GM18517 (cell line): Measurements from ENCODE around the gene SH3BGRL2.
"Not testable (repeated sequence)": the region's sequence is repeated elsewhere in the genome, so short reads cannot be mapped to it uniquely, and the experiment has no call there.

Source experiments
- ATAC-seq: cut with Tn5 transposase; IDR thresholded peaks from one replicate; pipeline ENCODE4 v1.9.1; 2021; ENCODE audit warnings: mild to moderate bottlenecking, moderate library complexity; ENCODE audit not compliant: unreplicated experiment

Gene SH3BGRL2

DNA sequence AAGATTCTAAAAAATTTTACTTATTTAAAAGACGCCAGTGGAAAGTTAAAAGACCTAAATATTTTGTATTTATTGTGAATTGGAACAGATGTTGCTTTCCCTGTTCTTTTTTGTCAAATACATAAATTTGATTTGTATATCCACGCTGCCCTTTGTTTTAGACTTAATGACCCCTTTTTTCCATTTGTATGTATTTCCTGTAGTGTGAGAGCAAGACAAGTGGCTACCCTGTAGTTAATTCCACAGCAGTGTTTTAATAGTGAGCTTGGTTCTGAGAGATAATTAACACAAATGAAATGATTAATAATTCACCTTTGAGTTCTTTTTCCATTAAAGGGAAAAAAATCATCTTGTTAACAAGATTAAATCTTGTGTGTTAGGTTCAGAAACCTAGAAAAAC lies 16.6 kb downstream of the SH3BGRL2 start:
- ATAC-seq: no peak

DNA sequence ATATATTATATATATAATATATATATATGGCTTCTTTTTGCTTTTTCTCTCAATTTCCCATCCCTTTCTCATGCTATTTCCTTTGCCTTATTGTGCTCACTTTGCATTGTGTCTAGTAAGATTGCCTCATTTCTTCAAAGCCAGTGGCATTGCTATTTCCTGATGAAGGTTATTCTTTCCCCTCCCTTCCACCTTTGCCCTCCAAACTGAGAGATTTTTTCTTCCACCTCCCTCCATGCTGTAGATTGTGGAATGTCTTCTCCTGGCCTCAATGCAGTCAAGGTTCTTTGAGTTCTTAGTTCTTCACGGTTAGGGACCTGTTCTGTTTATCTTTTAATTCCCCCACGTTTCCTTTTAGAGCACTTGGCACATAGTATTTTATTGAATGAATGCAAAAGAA lies 17.2 kb downstream of the SH3BGRL2 start:
- ATAC-seq: no peak

DNA sequence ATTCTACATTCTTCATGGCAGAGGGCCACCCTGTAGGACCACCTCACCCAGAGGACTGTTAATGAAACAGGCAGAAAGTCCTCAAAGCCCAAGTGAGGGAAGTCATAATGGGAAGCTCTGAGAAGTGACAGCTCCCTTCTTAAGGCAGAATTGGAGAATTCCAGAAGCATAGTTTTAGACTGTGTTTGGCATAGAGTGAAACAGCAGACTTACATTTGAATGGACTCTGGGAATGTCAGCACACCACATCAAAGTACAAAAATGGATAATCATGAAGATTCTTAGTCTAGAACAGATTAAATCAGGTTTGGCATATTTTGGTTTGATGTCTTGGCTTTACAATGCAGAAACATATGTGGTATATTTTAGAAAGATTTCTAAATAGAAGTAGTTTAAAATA lies 17.9 kb downstream of the SH3BGRL2 start:
- no peak for ATAC-seq

DNA sequence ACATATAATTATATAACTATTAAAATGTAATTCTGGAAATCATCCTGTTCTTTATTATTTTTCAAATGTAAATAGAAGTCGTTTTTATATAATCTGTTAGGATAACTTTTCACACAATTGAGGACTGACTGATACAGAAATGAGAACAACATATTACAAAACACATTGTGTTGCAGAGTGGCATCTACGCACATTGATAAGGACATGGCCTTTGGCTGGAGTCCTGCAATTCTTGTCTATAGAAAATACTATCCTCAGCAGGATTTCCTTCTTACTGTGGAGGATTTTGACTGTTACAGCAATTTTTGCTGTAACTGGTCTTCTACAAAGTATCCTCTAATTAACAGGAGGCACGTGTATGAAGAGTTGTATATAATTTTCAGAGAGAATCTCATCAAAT lies 19.8 kb downstream of the SH3BGRL2 start:
- no peak for ATAC-seq

DNA sequence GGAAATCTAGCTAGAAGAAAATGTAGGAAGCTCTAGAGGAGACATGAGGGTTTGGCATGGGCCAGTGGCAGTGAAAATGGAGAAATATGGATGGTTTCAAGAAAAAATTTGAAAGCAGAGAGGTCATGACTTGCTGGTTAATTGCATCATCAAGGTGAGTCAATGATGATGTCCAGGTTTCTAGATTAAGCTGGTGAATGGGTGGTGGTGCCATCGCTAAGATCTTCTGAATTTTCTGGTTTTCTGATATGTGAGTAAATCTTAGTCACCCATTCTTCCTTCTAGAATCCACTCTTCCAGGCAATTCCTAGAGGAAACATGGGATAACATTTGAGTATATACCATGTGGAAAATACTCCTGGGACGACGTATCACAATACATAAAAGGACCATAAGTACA lies 25.0 kb downstream of the SH3BGRL2 start:
- no peak for ATAC-seq

DNA sequence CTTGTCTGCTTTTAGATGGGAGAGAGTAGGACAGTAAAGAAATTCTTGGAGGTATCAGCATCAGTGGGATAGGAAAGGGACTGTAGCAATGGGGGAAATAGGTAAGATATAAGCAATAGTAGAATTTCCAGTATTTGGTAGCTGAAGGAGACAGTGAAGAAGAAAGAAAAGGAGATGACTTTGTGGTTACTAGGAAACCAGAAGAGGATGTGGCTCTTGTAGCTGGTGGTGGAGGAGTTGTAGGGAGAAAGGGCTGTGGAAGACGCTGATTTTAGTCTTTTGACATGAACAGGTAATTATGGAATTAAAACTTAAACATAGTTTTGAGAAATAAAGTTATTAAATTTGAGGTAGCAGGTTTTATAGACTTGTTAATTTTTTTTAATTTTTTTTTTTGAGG lies 26.1 kb downstream of the SH3BGRL2 start:
- no peak for ATAC-seq

DNA sequence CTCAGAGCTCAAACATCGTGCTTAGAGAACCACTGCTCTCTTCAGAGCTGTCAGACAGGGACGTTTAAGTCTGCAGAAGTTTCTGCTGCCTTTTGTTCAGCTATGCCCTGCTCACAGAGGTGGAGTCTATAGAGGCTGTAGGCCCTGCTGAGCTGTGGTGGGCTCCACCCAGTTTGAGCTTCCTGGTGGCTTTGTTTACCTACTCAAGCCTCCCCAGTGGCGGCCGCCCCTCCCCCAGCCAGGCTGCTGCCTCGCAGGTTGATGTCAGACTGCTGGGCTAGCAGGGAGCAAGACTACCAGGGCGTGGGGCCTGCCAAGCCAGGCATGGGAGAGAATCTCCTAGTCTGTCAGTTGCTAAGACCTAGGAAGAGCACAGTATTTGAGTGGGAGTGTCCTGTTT lies 32.5 kb downstream of the SH3BGRL2 start:
- not testable (repeated sequence) for ATAC-seq

DNA sequence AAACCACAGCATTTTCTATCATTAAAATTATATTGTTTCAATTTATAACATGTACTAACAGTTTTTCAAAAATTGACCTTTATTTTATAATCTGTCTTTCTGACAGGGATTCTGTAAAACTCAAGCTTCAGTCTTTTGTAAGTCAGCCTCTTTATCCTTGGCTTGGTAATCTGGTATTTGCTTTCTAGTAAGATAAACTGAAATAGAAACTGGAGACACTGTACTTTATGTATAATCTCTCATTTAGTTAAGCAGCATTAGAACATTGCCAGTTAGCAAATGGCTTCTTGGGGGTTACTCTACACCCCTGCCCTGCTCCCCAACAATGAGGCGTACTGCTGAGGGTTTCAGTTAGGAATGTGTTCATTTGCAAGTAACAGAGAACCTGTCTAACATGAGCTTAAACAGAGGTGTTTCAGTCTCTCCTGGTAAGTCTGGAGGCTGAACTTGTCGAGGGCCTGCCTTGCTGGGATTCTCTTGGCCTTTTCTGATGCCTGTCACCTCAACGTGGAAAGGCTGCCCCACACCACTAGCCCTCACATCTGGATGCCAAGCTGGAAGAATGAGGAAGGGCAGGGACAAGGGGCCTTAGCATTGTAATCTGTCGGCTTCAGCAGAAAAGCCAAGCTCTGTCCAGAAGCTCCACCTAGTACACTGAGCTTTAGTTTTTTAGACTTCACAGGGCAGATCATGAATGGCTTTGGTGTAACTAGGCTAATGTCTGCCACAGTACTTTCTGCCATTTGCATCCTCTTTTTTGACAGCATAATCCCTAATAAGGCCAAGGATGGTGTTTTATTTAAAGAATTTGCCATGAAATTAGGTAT lies 34.8 kb downstream of the SH3BGRL2 start:
- no peak for ATAC-seq

DNA sequence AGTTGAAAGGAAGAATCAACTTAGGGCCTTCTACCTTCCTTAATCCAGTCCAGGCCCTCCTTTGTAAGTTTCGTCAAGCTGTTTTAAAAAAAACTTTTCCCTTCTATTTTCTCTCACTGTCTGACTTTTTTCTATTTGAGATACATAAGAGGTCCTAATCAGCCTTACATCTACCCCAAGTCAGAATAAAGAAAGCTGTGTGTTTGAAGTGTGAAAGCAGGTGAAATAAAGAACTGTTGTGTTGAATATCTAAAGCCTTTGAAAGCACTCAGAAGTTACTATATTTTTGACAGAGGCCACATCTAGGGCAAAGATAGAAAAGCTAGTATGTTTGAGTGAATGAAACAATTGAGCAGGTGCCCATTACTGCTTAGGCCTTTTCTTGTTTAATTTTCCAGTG lies 35.5 kb downstream of the SH3BGRL2 start:
- no peak for ATAC-seq

DNA sequence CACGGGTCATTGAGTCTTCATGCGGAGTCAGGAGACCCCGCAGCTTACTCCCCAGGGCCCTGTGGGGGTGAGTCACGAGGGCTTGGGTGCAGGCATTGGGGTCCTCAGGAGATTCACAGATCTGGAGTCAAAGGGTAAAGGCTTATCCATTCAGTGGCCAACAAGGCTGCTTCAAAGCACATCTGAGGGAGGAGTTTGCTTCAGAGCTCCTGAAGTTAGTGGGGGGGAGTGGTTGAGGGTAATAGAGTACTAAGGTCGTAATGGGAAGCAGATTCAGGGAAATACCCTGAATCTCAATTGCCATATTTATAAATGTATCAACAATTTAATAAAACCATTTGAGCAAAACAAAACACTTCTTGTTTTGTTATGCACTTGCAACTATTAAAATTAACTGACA lies 37.3 kb downstream of the SH3BGRL2 start:
- no peak for ATAC-seq

DNA sequence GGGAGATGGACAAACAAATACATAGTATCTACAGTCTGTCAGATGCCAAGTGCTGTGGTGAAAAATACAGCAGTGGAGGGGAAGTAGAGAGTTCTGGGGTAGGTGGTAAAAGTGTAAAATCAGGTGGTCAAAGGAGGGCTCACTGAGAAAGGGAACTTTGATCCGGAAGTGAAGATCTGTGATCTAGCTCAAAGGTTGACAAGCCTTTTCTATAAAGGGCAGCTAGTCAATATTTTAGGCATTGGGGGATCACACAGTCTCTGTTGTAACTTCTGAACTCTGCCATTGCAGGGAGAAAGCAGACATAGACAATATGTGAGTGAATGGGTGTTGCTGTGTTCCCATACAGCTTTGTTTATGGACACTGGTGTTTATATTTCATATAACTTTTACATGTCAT lies 38.6 kb downstream of the SH3BGRL2 start:
- no peak for ATAC-seq

DNA sequence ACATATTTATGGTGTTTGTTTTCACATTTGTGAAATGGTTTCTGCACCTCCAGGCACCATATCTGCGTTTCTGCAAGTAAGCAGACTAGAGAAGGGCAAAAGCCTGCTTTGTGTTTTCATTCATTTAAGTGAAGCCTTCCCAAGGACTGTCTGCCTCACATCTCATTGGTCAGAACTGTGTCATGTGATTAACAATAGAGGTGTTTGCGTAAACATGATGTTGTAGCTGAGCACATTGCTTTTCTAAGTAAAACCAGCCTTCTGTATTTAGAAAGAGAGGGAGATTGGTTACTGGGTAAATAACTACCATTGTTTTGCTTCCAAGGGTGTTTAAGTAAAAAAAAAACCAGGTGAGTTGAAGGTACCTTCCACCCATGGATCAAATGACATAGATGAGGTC lies 39.7 kb downstream of the SH3BGRL2 start:
- ATAC-seq: no peak

DNA sequence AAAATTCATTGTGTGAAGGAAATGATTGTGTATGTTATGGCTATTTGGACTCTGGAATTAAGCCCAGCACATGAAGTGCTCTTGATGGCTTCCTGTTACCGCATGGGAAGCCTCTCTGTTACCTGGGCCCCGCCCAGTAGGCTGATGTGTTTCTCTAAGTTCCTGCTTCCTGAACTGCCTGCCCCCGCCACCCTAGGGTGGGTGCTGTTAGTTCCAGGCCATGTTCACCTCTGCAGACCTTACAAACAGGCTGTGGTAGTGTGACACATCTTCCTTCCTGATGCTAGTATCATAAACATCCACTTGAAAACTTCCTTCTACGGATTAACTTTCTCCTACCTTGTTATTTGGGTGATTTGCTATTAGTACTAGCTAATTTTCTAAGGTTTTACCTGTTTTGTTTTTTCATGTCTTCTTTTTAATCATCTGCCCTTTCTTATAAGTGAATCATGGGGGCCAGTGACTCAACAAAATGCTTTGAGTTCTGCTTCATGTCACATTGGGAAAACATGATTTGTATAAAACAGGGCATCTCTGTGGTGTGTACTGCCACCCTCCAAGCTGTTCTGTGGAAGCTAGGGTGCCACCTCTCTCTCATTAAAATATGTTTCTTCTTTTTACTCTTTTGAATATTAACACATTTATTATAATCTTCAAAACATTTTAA lies 40.6 kb downstream of the SH3BGRL2 start:
- peak; percentile 58 for ATAC-seq

DNA sequence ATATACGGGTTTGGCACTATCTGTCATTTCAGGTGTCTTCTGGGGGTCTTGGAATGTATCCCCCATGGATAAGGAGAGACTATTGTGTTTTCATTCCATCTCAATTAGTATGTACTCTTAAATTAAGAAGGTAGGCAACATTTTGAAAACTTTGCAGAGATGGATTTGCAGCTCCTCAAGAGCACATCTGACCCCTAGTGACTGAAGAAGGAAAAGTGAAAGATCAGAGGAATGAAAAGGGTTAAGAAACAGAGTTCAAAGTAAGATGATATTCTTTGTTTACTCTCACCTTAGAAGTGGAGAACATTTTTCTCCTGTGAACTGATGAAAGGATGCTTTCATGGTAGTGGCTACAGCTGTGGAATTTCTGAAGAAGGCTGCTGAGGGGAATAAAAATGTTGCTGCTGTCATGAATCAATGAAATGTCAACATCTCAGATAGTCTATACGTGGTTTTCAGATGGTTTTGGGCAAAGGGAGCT lies 41.5 kb downstream of the SH3BGRL2 start:
- ATAC-seq: no peak

DNA sequence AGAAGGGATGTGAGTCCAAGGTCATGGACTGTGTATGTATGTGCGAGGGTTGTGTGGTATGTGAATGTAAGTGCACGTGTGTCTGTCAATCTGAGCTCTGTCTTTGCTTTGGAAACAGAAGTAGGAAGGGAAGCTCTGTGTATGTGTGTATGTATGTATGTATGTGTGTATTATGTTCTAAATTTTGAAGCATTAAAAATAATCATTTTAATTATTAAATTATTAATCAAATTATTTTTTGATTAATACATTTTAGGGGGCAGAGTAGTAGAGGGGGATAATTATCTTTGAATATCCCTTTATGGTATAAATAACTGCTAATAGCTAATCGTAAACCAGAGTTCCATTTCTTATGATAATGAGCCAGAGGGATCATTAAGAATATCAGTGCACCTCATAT lies 42.8 kb downstream of the SH3BGRL2 start:
- ATAC-seq: no peak

DNA sequence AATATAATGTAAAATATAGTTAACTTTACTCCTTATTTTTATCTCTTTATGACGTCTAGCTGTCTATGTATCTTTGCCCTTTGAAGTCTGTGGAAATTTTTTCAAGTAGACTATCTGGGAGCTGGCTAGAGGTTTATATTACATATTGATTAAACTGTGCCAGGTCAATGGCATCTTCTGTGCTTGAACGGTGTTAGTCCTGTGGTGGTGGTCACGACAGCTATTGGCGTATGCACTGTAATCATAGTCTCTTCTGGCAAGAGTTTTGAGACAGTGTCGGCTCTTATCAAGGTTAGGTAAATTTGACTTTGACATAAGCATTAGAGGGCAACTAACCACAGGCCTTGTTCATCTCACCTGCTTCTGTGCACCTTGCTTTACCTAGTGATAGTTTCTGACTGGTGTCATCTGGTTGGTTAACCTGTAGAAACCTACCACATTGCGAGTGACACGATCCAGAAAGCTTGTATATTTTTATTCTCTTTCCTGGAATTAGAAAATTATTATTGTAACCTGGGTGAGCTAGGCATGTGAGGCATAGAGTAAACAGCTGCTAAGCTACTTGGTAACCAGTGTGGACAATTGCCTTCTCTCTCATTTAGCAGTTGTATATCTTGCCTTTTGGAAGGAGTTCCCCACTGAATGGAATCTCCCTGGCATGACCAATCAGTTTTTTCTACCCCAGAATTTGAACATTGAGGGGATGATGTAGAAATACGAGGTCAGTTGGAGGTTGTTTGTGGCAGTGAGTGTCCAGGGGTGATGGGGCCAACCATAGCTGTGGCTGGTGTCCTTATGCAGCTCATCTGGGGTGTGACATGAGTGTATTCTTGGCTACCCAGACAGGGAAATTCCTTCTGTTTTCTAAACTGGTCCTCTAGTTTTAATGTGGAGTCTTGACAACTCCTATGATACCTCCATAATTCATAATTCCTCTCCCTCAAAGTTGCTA lies 45.9 kb downstream of the SH3BGRL2 start:
- ATAC-seq: no peak

DNA sequence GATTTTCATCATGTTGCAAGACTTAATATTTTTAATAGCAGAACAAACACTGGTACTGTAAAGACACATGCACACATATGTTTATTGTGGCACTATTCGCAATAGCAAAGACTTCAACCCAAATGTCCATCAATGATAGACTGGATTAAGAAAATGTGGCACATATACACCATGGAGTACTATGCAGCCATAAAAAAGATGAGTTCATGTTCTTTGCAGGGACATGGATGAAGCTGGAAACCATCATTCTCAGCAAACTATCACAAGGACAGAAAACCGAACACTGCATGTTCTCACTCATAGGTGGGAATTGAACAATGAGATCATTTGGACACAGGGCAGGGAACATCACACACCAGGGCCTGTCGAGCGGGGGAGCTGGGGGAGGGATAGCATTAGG lies 51.6 kb downstream of the SH3BGRL2 start:
- not testable (repeated sequence) for ATAC-seq

DNA sequence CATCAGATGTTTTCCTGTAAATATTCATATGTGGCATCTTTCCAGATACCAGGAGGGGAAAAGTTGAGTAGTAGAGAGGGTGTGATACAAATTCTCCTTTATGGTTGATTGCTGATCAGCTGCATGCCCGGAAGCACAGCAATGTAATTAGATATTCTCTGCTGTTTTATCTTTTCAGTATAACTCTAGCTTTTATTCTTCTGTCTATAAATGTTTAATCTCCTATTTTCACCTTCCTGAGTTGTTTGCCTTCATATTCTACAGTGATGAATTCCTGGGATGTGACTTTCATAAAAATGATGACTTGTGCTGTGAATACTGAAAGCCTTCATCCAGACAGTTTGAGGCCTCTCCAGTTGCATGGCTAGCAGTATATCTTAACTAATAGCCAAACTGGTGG lies 53.7 kb downstream of the SH3BGRL2 start:
- no peak for ATAC-seq

DNA sequence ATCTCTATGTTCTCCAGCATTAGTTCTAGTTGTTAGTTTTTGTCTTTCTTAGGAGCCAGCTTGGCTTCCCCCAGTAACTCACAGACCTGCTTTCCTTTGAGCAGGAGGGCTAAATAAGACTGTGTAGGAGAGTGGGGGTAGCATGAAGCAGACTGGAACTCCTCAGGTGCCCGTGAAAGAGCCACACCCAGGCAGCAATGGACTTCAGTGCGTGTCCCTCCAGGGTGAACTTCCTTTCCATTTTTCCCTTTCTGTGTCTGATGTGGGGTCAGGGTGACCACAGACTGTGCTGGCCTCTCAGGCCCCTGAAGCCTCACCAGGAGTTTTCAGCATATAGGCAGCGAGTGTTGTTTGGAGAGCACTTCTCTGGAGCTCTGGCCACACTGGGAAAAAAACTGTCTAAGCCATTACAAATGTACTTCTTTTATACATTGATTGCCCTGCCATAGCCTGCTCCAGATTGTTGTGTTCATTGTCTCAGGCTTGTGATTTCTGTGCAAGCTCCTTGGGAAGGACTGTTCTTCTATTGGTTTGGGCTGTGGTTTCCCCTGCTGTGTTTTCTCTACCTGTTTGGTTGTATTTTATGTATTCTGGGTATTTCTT lies 55.7 kb downstream of the SH3BGRL2 start:
- no peak for ATAC-seq

DNA sequence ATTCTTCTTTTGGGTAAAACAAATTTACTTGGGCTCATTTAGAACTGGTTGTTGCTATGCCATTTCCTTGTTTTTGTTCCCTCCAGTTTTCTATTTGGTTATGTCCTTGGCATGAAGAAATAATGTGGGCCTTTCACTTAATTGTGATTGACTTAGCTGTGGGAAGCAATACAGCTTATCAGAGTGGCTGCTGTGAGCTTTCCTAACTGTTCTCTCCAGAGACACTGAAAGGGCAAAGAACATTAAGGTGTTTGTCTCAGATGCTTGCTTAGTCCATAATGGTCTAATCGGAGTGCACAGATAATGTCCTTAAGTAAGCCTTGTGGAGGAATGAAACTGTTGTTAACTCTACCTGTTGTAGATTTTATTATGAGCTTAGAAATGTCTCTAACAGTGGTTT lies 56.6 kb downstream of the SH3BGRL2 start:
- ATAC-seq: no peak

DNA sequence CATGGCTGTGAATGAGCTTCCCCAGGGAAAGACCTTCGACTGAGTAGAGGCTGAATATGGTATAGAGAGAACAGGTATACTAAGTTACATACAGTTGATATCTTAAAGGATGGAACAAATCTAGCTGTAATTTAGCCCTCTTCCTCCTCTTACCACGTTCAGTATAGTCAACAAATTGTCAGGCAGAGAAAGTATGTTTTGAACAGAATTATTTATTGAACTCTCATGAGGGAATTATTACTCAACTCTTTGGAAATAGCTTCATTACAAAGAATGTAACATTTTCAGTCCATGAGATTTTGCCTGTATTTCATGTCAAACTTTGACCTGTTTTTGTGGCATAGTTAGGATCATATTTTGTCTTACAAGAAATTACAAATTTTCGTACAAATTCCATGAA lies 63.0 kb downstream of the SH3BGRL2 start:
- no peak for ATAC-seq
